Fibroblast of peridontal ligament (primary cell): Measurements from ENCODE around the gene GALNT15.

Experiments used
- DNase-seq: peaks from one replicate; pipeline ENCODE4 v3.0.0-alpha.2; 2010; ENCODE audit errors: extremely low read depth

The GALNT15 gene

GRCh38 chr3:16187213-16187790, 12.8 kb downstream of the GALNT15 start:
- no peak for DNase-seq

GRCh38 chr3:16188071-16188470, 13.6 kb downstream of the GALNT15 start:
- no peak for DNase-seq

- DNase-seq: no peak
Measured at GRCh38 chr3:16189201-16189600, 14.7 kb downstream of the GALNT15 start.

- no peak for DNase-seq
Measured at GRCh38 chr3:16190704-16191103, 16.2 kb downstream of the GALNT15 start.

- no peak for DNase-seq
Measured at GRCh38 chr3:16191591-16191990, 17.1 kb downstream of the GALNT15 start.

GRCh38 chr3:16192176-16192811, 17.8 kb downstream of the GALNT15 start:
- no peak for DNase-seq

- no peak for DNase-seq
Measured at GRCh38 chr3:16198427-16198826, 23.9 kb downstream of the GALNT15 start.

- DNase-seq: no peak
Measured at GRCh38 chr3:16199769-16200168, 25.3 kb downstream of the GALNT15 start.

- no peak for DNase-seq
Measured at GRCh38 chr3:16200411-16200810, 25.9 kb downstream of the GALNT15 start.

GRCh38 chr3:16203031-16203430, 28.6 kb downstream of the GALNT15 start:
- DNase-seq: peak; percentile 44

GRCh38 chr3:16203671-16204629, 29.5 kb downstream of the GALNT15 start:
- no peak for DNase-seq

GRCh38 chr3:16204751-16205150, 30.3 kb downstream of the GALNT15 start:
- no peak for DNase-seq

- peak; percentile 35 for DNase-seq
Measured at GRCh38 chr3:16205156-16205870, 30.8 kb downstream of the GALNT15 start.

GRCh38 chr3:16207031-16207430, 32.6 kb downstream of the GALNT15 start:
- no peak for DNase-seq

- DNase-seq: no peak
Measured at GRCh38 chr3:16211176-16211904, 36.9 kb downstream of the GALNT15 start.

GRCh38 chr3:16214366-16214765, 39.9 kb downstream of the GALNT15 start:
- DNase-seq: no peak

- no peak for DNase-seq
Measured at GRCh38 chr3:16216373-16216935, 42.0 kb downstream of the GALNT15 start.

GRCh38 chr3:16219777-16220176, 45.3 kb downstream of the GALNT15 start:
- DNase-seq: no peak

GRCh38 chr3:16221990-16222389, 47.5 kb downstream of the GALNT15 start:
- no peak for DNase-seq

- DNase-seq: no peak
Measured at GRCh38 chr3:16222547-16222946, 48.1 kb downstream of the GALNT15 start.

GRCh38 chr3:16224325-16224724, 49.8 kb downstream of the GALNT15 start:
- no peak for DNase-seq
